Hippocampal formation (tissue), 2 donors: ENCODE data around the gene SRMS.

Experiments used
- DNase-seq, 2 donors: peaks; one replicate each; lab custom pipeline; 2025; lab: John Stamatoyannopoulos, UW

Gene SRMS

DNA sequence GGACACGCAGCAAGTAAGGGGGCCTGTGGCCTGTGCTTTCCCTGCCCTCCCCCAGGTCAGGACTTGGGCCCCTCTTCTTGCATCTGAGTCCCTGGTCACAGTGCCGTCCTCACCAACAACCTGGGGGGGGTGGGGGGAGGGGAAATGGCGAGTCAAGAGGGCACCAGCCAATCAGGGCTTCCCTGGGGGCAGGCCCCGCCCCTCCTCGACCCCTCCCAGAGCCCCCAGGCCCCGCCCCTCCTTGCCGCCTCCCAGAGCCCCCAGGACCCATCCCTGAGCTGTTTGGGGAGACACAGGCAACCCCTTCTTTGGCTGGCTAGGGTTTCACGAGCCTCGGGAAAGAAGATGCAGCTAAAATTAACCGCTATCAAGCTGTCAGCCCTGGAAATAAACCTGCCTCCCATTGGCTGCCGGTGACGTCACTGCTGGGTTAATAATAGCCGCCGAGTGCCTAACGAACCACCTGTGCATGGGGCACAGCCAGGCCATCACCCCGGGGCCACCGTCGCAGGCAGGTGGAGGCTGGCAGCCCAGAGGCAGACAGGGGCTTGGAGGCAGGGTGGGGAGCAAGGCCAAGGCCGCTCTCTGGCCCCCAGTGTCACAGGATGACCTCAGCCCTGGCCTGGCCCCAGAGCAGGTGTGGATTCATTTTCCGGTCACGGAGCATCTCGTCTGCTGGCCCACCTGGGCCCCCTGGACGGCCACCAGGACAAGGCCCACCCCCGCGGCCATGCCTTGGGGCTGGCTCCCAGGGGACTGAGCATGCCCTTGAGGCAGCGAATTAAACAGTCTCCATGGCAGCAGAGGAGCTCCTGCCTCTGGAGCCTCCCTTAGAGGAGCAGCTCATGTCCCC, 45.5 kb downstream of the SRMS start:
- DNase-seq = no peak

DNA sequence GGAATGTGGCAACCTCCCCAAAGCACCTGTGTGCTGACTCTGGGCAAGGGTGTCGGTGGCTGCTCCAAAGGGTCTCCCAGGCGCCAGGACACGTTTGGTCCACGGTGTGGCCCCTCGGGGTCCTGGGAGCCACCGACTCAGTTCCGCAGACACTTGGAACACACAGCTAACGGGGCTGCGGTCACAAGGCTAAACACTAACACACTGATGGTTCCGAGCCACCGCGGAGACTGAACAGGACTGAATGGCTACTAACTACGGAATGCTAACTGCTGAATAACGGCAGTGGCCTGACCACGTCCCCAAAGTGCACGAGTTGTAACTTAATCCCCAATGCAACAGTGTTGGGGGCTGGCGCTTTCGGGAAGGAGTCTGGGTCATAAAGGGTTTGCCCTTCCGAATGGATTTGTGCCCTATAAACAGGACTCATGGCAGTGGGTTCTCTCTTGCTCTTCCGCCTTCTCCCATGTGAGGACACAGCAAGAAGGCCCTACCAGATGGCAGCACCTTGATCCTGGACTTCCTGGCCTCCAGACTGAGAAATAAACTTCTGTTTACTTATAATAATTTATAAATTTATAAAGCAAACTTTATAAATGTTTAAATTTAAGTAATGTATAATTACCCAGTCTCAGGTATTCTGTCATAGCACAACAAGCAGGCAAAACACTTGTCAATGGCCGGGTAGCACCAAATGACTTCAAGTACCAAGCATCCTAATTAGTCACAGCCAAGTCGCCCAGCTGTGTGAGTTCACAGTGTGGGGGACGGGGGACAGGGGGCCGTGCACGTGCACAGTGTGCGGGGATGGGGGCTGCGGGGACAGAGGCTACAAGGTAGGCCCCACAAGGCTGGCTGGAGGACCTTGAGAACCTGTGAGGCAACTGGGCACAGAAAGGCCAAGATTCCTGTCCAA, 46.4 kb downstream of the SRMS start:
- DNase-seq = no peak

DNA sequence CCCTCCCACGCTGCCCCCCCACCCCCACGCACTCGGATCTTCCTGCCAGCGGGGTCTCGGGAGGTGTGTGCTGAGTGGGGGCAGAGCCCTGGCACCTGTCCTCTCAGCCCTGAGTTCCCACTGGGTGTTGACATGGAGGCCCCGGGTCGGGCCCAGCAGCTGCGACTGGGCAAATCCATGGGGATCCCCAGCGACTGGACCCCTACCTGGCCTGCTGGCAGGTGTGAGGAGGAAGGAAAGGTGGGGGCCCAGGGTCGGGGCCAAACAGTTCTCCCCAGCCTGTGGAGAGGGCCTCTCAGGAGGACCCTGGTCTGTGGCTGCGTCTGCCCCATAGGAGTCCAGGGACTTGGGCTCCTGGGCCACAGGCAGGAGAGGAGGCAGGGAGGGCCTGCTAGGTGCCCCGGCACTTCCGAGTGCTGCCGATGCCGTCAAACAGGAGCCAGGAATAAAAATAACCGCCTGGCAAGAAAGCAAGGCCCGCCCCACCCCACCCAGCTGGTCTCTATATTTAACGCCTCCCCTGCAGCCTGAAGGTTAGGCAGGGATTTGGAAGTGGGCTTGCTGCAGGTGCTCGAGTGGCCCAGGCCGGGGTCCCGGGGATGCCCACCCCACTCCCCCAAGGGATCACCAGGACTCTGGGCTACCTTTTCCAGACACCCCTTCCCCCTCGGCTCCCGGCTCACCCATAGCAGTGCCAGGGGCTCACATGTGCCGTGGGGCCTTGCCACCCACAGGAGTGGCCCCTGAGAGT, 47.2 kb downstream of the SRMS start:
- DNase-seq = no peak

DNA sequence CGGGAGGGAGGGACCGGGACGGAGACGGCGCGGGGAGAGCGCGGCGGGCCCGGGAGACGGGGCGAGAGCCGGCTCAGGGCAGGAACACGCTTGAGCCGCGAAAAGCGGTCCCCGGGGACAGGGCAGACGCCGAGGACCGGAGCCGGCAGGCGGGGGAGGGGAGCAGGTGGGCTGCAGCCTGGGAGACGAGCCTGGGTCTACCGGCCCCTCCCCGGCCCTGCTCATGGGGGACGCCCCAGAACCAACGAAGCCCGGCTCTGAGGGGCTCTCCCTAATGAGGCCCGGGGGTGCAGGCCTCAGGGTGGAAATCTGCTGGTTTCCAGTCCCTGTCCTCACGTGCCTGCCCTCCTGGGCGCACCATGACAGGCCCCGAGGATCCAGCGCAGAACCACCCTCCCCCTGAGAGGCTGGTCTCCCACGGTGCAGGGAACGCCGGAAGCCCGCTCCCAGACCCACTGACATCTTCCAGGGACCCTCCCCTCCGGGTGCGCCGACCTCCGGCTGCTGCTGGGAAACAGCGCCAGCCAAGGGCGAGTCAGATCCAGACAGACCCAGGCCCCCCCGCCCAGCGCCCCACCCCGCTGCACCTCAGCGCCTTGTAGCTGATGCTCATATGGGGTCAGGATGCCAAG, 48.1 kb downstream of the SRMS start:
- DNase-seq = no peak

DNA sequence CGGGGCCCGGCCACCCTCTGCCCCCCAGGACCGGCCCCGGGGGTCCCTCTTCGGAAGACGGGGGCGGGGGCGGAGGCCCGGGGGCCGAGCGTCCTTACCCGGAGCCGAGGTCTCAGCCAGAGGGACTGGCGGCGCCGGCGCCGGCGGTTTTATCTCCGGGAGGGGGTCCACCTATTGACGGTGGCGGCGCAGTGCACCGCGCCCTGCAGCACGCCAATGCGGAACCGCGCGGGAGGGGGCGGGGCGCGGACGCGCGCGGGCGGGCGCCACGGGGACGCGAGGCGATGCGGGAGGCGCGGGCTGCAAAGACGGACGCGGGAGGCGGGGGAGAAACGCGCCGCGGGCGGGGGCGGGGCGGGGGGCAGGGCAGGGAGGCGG, 48.6 kb downstream of the SRMS start, which contains the start of gene EEF1A2:
Gene EEF1A2 (minus strand): TSS at position 124 of the 378 bp plus-strand sequence. CDS start 1,320 bp downstream, outside the sequence.
- no peak for DNase-seq

DNA sequence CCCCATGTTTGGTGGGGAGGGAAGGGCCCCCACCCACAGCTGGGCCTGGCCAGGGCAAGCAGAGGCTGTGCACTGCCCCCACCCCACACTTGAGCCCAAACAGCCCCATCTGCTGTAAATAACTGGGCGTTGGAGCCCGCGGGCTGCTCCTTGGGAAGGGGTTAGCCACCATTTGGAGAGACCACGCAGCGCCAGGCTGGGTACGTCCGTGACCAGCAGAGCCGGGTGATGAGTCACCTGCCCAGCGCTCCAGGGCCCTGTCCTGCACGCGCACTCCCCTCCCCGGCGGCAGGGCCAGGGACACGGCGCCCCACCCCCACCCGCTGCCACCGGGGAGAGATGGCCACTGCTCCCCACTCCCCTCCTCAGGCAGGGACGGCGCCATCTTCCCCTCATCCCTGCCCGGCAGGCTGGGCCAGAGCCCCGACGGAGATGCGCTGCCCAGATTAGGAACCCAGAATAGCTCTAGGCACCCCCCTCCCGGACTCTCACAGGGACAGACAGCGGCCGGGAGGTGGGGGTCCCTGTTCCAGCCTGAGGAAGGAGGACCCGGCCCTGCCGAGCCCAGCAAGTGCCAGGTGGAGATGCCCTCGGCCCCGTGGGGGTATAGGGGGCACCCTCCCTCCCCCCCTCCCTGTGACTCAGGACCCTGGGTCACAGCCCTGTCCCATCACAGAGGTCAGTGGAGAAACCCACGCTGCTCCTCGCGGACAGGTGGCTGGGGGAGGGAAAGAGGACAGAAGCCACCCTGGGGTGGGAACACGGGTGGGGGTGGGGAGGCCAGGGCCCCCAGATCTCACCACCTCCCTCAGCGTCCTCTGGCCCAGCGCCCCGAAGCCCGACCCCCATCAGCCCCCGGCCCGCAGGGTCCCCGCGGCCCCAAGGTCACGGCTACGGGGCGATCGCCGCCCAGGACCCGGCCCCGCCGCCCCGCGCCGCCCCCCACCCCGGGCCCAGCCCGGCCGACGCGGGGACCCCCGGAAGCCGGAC, 49.3 kb downstream of the SRMS start:
- DNase-seq = no peak

DNA sequence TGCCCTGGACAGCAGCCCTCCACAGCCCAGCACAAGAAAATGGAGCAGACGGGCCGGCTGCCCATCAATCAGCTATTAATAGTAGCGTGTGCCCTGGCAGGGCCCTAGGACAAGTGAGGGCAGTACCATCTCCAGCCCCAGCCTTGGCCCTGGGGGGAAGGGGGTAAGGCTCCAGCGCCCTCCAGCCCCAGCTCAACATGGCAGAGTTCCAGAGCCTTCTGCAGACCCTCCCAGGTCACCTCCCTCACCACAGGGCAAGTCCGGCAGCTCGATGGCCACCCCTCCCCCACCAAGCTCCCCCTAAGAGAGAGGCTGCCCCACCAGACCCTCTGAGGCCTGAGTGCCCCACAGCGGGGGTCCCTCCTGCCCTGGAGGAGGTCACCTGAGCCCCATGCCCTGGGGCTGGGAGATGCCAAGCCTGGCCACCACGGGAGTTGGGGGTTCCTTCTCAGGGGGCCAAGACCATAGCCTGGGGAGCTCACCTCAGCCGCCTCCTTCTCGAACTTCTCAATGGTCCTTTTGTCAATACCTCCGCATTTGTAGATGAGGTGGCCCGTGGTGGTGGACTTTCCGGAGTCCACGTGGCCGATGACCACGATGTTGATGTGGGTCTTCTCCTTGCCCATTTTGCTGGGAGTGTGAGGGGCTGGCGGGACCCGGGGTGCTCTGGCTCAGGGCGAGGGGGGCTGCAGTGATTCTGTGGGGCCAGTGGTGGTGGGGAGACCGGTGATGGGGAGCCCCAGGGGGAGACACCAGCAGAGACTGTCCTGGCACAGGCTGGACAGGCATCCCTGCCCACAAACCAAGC, 50.2 kb downstream of the SRMS start:
- no peak for DNase-seq

DNA sequence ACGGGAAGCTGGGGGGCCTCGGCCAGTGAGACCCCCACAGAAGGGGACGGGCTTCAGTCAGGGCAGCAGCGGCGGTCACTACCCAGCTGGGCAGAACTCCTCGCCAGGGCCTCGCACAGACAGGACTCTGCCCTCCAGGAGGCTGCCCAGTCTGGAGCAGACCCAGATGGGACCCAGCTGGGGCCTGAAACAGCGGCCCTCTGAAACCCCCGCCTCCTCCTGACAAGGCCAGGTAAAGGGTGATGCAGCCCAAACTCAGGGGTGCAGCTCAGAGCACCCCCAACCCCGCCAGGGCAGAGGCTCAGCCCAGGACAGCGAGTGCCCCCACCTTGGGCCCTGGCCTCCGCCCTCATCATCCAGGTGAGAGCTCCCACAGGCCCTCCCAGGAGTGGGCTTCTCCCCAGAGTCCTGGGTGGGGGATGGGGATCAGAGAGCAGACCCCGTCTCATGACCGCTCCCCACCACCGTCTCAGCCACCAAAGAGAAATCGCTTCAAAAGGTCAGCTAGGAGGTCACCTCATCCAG, 50.9 kb downstream of the SRMS start:
- DNase-seq = no peak

DNA sequence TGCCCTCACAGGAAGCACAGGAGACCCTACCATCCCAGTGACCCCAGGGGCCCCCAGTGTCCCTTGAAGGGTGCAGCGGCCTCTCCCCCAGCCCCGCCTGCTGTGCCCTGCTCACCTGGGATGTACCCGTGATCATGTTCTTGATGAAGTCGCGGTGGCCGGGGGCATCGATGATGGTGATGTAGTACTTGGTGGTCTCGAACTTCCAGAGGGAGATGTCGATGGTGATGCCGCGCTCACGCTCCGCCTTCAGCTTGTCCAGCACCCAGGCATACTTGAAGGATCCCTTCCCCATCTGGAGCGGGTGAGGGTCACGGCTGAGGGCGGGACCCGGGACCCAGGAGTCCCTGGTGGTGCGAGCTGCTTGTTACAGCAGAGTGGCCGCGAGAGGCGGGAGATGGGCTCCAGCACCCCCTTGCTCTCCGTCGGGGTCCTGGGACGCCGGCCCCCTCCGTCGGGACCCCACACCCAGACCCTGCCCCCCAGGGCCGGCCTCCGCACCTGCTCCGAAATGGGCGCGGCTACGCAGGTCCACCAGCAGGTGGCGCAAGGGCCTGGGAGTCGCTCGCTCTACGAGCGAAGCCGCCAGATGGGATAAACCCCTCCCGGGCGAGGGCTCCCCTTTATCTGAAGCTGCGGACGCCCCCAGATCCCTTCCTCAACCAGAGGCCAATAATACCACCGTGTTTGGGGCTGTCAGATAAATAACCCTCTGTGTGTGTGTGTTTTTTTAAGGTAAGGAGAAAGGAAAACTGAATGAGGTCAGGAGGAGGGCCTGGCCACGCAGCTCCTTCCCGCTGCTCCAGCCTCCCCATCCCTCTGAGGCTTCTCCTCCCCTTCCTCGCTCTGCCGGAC, 51.6 kb downstream of the SRMS start:
- peak in 1 of 2 donors; percentile 50 for DNase-seq

DNA sequence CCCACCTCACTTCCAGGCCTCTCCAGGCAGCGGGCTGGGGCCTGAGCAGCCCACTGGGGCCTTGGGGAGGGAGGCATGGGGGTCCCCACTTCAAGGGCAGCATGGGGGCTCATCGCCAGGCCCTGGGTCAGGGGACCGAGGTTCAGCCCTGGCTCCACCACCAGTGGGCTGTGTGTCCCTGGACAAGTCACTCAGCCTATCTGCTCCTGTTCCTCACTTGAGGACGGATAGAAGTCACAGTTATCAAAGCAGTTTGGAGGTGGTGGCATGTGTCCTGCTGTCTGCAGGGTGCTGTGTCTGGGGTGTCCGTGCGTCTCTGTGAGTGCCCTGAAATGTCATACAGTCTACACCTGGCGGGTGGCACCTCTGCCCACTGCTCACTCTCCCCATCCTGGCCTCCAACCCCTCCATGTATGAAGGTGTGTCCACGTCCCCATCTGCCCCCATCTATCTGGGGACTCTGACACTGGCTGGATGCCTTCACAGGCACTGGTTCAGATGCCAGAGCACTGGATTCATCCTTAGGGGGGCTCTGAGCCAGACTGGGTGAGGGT, 52.3 kb downstream of the SRMS start:
- no peak for DNase-seq

DNA sequence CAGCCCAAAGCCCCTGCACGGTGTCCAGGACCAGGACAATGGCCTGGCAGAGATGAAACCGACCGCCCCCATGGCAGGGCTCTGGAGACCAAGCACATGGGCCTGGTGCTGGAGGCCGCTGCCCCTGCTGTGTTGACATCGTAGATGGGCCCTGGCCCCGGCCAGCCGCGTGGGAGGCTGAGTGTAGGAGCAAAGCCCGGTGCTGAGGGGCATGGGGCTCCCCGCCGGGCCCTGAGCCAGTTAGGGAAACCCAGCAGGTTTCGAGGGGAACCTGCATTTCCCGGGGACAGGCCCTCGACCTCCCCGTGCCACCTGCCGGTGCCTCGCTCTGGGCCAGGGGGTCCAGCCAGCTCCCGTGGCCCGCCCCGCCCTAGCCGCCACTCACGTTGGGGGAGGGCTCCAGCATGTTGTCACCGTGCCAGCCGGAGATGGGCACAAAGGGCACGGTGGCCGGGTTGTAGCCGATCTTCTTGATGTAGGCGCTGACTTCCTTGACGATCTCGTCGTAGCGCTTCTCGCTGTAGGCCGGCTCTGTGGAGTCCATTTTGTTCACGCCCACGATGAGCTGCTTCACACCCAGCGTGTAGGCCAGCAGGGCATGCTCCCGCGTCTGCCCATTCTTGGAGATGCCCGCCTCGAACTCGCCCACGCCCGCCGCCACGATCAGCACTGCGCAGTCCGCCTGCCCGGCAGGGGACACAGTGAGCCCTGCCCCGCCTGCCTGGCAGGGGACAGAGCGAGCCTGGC, 53.0 kb downstream of the SRMS start:
- DNase-seq = no peak

DNA sequence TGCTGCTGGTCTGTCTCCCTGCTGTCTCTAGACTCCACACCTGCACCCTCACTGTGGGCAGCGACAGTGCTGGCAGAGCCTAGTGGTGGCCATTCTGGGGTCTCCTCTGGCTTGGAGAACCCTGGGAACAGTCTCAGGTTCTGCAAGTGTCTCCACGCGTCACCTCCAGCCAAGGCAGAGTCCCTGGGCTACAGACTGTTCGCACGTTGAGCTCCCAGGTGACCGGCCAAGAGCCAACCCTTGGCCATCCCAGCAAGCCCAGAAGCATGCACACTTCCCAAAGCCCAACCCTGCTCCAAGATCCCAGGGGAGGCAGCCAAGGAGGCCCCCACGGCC, 53.5 kb downstream of the SRMS start:
- DNase-seq = no peak

DNA sequence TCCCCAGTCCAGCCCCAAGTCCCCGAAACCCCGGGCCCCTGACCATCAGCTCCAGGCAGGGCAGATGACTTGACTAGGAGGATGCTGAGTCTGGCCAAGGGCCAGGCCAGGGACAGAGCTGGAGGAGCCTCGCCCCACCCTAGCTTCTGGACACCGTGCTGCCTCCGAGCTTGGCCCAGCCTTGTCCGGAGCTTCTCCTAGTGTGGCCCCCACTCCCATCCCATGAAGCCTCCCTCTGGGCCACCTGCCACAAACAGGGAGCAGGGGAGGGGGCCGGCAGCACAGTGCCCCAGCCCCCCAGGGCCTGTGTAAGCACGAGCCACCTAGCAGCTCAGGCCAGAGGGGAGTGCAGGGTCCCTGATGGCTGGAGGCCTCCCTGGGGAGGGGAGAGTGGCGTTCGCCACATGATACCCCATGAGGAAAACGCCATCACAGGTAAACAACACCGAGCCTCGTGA, 54.0 kb downstream of the SRMS start:
- DNase-seq = no peak

DNA sequence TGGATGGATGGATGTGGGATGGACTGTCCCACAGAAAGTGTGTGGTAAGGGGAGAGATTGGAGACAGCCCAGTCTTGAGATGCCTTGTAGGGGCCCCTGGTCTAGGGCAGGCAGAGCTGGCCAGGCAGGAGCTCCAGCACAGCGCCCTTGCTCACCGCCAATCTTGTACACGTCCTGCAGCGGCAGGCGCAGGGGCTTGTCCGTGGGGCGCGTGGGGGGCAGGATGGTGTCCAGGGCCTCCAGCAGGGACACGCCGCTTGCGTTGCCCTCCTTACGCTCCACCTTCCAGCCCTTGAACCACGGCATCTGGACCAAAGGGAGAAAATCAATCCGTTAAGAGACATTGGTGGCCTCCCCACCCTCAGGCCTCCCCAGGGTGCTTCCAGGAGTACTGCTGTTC, 54.6 kb downstream of the SRMS start:
- DNase-seq = no peak

DNA sequence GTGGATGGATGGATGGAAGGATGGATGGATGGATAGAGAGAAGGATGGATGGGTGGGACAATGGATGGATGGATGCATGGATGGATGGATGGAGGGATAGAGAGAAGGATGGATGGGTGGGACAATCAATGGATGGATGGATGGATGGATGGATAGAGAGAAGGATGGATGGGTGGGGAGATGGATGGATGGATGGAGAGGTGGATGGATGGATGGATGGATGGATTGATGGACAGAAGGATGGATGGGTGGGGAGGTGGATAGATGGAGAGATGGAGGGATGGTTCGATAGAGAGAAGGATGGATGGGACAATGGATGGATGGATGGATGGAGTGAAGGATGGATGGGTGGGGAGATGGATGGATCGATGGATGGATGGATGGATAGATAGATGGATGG, 55.0 kb downstream of the SRMS start:
- no peak for DNase-seq

DNA sequence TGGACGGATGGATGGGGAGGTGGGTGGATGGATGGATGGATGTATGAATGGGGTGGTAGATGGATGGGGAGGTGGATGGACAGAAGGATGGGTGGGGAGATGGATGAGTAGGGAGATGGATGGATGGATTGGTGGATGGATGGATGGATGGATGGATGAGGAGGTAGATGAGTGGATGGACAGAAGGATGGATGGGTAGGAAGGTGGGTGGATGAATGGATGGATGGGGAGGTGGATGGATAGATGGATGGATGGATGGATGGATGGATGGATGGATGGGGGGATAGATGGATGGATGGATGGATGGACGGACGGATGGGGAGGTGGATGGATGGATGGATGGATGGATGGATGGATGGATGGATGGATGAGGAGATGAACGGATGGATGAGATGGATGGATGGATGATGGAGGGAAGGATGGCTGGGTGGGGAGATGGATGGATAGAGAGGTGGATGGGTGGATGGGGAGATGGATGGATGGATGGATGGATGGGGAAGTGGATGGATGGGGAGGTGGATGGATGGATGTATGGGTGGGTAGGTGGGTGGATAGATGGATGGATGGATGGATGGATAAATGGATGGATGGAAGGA, 55.8 kb downstream of the SRMS start:
- no peak for DNase-seq

DNA sequence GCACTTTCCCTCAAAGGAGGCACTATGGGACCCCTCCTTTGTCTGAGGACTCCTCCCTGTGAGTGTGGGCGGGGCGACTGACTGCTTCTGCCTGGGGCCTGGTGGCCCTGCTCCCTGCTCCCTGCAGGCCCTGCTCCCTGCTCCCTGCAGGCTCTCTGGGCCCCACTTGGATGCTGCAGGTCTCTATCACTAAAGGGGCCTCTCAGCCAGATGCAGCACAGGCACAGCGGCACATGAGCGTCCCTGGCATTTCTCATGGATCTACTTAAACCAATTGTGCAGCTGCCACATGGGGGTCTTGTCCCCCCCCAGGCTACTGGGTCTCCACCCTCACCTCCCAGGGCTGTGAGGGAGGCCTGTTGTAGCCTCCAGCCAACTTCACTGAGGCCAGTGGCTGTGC, 56.5 kb downstream of the SRMS start:
- DNase-seq = no peak
